Upper lobe of right lung (tissue), 1 donor: ENCODE measurements around the gene GPRC5C. TPM values are rescaled to one million over a fixed set of nuclear protein-coding genes. Genes with fewer than 3 reads are reported as not detected.

ENCODE experiments used
- ATAC-seq: fragments of 200-7000 bp; cut with Tn5 transposase; one replicate; pipeline ENCODE4 v1.9.1; 2020; ENCODE audit warnings: mild to moderate bottlenecking, moderate library complexity
- DNase-seq: peaks from one replicate; pipeline ENCODE4 v3.0.0-alpha.2; 2020
- H3K27ac ChIP-seq: fragments of 200-600 bp; one replicate; pipeline ENCODE4 v1.8.0; 2022
- H3K27me3 ChIP-seq: fragments of 200-600 bp; one replicate; pipeline ENCODE4 v1.8.0; 2022; ENCODE audit warnings: mild to moderate bottlenecking
- H3K36me3 ChIP-seq: fragments of 200-600 bp; one replicate; pipeline ENCODE4 v1.8.0; 2022
- H3K4me1 ChIP-seq: fragments of 200-600 bp; one replicate; pipeline ENCODE4 v1.8.0; 2022
- H3K4me3 ChIP-seq: fragments of 200-600 bp; one replicate; pipeline ENCODE4 v1.8.0; 2022; ENCODE audit warnings: mild to moderate bottlenecking
- H3K9me3 ChIP-seq: fragments of 200-600 bp; one replicate; pipeline ENCODE4 v1.8.0; 2022
- intact Hi-C: fragments of 100-400 bp; cut with DNase I; formaldehyde crosslinking; loops from one replicate; pipeline ENCODE4 v1.11.0; 2022
- total RNA-seq: library from RNA; stranded (reverse); fragmentation: NEBNext Ultra II Directional; extraction: Animal tissue kit (Norgen Biotek cat#: 25700); gene quantifications from one replicate; pipeline ENCODE4 v1.2.1, GENCODE V29; 2021
- TF ChIP-seq, protein P1 (sequence below): fragments of 200-600 bp; IDR thresholded peaks from one replicate; pipeline ENCODE4 v1.8.0; 2022; ENCODE audit warnings: antibody characterized with exemption
- donor health status: DM: no; HTN: yes; CAD: no; lungs with severe emphysema.

Gene GPRC5C
- total RNA-seq, 1 donor from 2014 or later: 48.6 TPM

DNA sequence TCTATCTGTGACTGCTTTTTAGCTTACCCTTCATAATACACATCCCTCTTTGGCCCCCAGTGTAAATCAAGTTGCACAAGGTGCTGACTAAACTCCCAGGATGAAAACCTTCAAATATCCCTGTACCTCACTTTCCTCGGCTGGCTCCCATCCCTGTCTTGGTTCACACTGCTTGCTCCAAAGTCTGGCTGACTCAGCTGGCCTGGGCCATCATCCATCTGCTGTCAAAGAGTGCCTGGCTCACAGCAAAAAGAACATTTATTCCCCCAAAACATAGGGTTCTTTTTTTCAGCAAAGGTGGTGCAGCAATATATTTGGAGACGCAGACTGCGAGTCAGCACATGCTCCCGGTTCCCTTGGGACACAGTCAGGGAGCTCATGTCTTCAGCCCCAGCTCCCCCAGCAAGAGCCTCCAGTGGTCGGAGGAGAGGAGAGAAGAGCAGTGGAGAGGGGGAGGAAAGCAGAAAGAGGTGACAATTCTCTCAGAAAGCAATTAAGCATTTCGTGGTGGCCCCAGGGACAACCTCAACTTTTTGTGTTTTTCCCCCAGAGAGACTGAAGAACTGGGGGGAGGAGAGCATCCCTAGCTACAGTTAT is 38.4 kb upstream of the GPRC5C start:
- Histone ChIP-seq H3K4me3 (no peak overlapping the region), H3K27ac (no peak overlapping the region), H3K9me3 (no peaks in the 10 kb centered on the region), H3K27me3 (no peaks in the 10 kb centered on the region), H3K4me1 (no peaks in the 10 kb centered on the region), H3K36me3 (no peaks in the 10 kb centered on the region)
- TF ChIP-seq, protein P1, sequence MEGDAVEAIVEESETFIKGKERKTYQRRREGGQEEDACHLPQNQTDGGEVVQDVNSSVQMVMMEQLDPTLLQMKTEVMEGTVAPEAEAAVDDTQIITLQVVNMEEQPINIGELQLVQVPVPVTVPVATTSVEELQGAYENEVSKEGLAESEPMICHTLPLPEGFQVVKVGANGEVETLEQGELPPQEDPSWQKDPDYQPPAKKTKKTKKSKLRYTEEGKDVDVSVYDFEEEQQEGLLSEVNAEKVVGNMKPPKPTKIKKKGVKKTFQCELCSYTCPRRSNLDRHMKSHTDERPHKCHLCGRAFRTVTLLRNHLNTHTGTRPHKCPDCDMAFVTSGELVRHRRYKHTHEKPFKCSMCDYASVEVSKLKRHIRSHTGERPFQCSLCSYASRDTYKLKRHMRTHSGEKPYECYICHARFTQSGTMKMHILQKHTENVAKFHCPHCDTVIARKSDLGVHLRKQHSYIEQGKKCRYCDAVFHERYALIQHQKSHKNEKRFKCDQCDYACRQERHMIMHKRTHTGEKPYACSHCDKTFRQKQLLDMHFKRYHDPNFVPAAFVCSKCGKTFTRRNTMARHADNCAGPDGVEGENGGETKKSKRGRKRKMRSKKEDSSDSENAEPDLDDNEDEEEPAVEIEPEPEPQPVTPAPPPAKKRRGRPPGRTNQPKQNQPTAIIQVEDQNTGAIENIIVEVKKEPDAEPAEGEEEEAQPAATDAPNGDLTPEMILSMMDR: no peak
- no peak for ATAC-seq
- no peak for DNase-seq
- intact Hi-C loops: no loop called here

DNA sequence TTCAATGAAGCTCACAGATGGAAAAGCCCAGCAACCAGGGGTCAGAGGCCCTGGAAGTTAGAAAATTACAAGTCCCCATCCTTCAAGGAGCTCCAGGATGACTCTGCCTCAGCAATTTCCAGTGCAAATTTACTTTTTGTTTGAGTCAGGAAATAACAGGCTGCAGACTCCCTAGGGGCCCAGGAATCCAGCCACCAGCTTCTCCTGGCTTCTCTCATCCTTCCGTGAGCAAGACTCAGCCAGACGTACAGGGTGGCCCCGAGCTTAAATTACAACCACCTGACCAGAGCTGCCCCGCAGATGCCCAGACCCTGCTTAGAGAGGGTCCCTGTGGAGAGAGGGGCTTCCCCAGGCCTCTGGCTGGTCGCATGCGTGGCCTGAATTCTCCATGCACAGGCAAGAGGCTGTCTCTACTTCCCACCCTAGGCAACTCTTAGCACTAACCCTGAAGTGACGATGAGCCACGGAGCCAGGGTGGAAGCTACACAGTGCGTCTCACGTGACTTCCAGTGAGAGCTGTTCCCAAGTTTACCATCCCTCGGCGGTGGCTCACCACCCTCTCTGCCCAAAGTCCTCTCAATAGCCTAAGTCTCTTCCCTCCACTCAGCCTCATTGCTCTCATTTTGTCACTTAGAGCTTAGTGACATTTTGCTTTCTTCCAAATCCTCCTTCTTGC is 37.5 kb upstream of the GPRC5C start:
- no peak for ATAC-seq
- intact Hi-C loops: no loop called here
- TF ChIP-seq, protein P1: no peak
- Histone ChIP-seq H3K4me1 (no peaks in the 10 kb centered on the region), H3K4me3 (no peak overlapping the region), H3K27ac (no peak overlapping the region), H3K9me3 (no peaks in the 10 kb centered on the region), H3K27me3 (no peaks in the 10 kb centered on the region), H3K36me3 (no peaks in the 10 kb centered on the region)
- DNase-seq: no peak

DNA sequence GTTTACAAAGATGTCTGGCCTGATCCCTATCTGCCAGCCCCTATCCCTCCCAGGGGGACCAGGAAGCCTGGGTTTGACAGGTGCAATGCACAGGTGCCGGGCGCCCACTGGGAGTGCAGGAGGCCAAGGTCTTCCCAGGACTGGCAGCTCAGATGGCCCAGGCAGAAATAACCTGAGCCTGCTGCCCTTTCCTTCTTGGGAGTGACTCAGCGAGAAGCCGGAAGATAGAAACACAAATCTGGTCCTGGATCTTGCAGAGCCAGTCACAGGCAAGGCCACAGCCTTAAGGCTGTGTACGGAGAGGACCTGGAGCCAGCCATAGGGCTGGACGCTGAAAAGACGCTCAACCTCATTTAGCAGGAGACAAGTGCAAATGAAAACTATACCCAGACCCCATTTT is 36.9 kb upstream of the GPRC5C start:
- no peaks in the 10 kb centered on the region for H3K4me1 ChIP-seq
- DNase-seq (no peak), ATAC-seq (no peak)
- H3K9me3 ChIP-seq: no peaks in the 10 kb centered on the region
- no peak overlapping the region for H3K4me3 ChIP-seq
- no peak overlapping the region for H3K27ac ChIP-seq
- TF ChIP-seq, protein P1: no peak
- no peaks in the 10 kb centered on the region for H3K36me3 ChIP-seq
- intact Hi-C loops: no loop called here
- H3K27me3 ChIP-seq: no peaks in the 10 kb centered on the region

DNA sequence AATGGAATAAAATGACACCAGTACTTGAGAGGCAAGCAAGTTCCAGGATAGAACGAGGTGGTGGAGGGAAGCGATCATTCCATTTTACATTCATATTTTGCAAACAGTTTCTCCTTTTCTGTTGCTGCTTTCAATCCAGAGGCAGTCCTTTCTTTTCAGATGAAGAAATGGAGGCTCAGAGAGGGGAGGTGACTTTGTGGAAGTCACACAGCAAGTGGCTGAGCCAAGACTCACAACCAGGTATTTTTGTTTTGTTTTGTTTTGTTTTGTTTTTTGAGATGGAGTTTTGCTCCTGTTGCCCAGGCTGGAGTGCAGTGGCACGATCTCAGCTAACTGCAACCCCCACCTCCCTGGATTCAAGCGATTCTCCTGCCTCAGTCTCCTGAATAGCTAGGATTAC is 35.3 kb upstream of the GPRC5C start:
- Histone ChIP-seq H3K36me3 (no peaks in the 10 kb centered on the region), H3K9me3 (no peaks in the 10 kb centered on the region), H3K27ac (no peak overlapping the region), H3K27me3 (no peaks in the 10 kb centered on the region), H3K4me3 (no peak overlapping the region), H3K4me1 (no peaks in the 10 kb centered on the region)
- ATAC-seq (no peak), DNase-seq (no peak)
- intact Hi-C loops: no loop called here
- TF ChIP-seq, protein P1: no peak

- Histone ChIP-seq H3K27me3 (no peaks in the 10 kb centered on the region), H3K36me3 (no peaks in the 10 kb centered on the region), H3K4me1 (no peaks in the 10 kb centered on the region), H3K4me3 (no peak overlapping the region), H3K27ac (no peak overlapping the region), H3K9me3 (no peaks in the 10 kb centered on the region)
- DNase-seq (no peak), ATAC-seq (no peak)
- TF ChIP-seq, protein P1: no peak
- intact Hi-C loops: no loop called here
Measured at GRCh38 chr17:74402048-74402447, 29.8 kb upstream of the GPRC5C start.
